AG09319 (cell line): ENCODE results near the gene LMO7.

ENCODE experiments used
- DNase-seq: peaks from one replicate; pipeline ENCODE4 v3.0.0-alpha.2; 2010; ENCODE audit warnings: low read depth; ENCODE audit errors: extremely low read depth
- TF ChIP-seq, protein P1 (sequence below): IDR thresholded peaks from 2 replicates; pipeline ENCODE4 v1.5.1; 2011; ENCODE audit warnings: low read depth, mild to moderate bottlenecking, inconsistent platforms, low read length, moderate library complexity

LMO7 gene

DNA sequence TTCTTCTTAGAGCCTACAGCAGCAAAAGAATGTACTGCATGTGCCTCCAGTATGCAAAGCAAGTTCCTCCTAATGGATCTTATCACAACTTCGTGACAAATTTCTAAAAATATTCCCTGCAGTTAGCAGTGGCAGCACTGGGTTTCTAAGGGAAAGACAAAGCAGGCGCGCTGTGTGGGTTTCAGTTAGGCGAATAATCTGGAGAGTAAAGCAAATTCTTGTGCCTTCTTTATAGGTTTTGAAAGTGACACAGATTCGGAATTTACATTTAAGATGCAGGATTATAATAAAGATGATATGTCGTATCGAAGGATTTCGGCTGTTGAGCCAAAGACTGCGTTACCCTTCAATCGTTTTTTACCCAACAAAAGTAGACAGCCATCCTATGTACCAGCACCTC lies 167.9 kb downstream of the LMO7 start:
- DNase-seq = no peak
- TF ChIP-seq, protein P1, sequence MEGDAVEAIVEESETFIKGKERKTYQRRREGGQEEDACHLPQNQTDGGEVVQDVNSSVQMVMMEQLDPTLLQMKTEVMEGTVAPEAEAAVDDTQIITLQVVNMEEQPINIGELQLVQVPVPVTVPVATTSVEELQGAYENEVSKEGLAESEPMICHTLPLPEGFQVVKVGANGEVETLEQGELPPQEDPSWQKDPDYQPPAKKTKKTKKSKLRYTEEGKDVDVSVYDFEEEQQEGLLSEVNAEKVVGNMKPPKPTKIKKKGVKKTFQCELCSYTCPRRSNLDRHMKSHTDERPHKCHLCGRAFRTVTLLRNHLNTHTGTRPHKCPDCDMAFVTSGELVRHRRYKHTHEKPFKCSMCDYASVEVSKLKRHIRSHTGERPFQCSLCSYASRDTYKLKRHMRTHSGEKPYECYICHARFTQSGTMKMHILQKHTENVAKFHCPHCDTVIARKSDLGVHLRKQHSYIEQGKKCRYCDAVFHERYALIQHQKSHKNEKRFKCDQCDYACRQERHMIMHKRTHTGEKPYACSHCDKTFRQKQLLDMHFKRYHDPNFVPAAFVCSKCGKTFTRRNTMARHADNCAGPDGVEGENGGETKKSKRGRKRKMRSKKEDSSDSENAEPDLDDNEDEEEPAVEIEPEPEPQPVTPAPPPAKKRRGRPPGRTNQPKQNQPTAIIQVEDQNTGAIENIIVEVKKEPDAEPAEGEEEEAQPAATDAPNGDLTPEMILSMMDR = no peak

DNA sequence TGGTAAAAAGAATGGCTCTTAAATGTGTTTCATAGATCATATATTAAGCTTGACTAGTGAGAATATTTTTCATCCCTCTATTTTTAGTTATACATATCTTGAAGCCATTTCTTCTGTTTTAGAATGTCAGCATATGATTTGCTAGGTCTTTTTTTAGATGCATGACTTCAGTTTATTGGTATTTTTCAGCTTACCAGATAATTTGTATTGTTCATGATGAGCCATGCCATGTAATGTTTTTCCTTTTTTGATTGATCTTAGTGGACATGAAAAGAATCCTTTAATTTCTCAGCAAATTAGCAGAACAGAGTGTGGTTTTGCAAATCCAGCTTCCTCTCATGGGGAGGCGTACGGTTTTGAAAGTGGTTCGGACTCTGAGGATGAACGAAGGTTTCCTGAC lies 168.5 kb downstream of the LMO7 start:
- TF ChIP-seq, protein P1 = no peak
- DNase-seq = no peak

DNA sequence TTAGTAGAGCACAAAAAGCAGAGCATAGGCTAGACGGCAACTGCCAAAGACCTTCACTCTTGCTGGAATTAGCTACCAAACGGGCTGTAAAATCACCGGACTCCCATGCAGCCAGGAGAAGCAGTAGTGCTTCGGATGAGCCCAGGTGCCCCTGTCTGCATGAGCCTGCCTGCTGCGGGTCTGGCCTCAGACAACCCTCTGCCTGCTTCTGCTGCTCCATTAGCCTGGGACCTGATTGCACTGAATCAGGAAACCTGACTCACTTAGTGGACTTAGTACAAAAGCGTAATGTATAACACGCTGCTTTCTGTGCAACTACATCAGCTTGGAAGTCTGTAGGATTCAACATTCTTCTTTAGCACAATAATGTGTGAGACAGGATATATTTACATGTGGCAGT lies 170.0 kb downstream of the LMO7 start:
- DNase-seq = no peak
- TF ChIP-seq, protein P1 = no peak

DNA sequence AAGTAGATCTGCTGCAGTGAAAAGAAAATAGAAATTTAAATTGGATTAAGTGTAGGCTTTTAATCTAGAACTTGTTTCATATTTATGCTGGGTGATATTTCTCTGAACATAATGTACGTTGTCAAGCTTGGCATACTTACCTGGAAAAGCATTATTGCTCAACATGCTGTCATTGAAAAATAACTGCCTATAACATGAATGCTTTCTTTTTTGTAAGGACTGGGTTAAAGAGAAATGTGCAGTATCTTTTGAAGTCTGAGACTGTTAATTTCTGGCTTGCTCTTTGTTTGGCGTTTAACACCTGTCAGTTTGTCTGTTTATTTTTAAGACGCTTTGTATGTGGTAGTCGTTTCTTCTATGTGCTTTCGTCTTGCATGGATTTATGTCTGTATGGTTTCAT lies 175.2 kb downstream of the LMO7 start:
- DNase-seq = no peak
- TF ChIP-seq, protein P1 = no peak

DNA sequence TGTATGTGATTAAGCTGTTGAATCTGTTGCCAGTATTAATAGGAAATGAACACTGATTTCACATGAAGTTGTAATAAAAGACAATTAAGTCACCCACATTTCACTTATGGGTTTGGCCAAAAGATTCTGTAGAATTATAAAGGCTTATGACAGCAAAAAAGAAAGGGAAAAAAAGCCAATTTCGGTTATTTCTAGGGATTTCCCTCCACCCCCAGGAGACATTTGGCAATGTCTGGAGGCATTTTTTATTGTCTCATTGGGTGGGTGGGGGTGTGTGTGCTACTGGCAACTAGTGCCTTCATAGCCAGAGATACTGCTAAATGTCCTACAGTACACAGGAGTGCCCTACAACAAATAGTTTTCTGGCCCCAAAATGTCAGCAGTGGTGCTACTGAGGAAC lies 175.7 kb downstream of the LMO7 start:
- TF ChIP-seq, protein P1 = no peak
- no peak for DNase-seq

DNA sequence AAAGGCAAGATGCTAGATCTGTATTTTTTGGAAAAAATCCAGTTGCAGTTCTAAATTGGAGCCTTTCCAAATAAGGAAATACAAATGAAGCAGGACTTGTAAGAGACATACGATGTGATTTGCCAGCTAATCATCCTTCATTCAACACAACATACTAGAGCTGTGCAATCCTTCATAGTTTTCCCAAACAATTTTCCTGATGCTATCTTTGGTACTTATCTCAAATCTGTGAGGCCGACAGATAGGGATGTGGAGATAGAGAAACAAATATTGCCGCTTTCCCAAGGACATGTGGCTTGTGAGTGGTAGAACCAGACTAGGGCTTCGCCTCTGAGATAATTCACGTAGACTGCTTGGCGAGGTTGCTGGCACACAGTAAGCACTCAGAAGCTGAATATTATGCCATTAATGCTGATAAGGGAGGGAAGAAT lies 176.6 kb downstream of the LMO7 start:
- TF ChIP-seq, protein P1 = no peak

DNA sequence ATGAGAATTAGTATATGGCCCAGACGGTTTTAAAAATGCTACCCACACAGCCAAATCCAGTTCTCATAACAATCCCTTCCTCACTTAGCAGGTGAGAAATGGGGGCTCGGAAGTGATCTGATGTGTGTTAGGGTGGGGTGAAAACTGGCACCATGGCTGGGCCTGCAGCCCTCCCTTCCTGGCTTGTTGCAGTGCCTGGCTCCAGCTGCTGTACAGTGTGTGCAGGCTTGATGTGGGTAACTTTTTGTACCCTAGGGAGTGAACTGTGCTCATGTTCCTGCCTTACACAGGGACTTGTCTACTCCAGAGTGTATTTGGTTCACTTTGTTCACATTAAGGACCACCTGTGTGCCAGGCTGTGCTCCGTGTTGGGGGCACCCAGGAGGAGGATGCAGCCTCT lies 177.2 kb downstream of the LMO7 start:
- TF ChIP-seq, protein P1 = no peak

More for the DNA sequence above, 176.6 kb downstream of the LMO7 start:
- no peak for DNase-seq

More for the DNA sequence above, 177.2 kb downstream of the LMO7 start:
- DNase-seq = no peak
